HPDE6-E6E7 (cell line): ENCODE measurements around the gene FXYD3.

Experiments
- DNase-seq: peaks from one replicate; pipeline ENCODE4 v3.0.0; 2011; ENCODE audit warnings: missing footprints; ENCODE audit errors: extremely low spot score

Gene FXYD3

GRCh38 chr19:35115177-35115951 is at the start of gene FXYD3:
FXYD3 (plus strand) TSS chr19:35115823; CDS start chr19:35119377, 3,554 bp downstream.
- no peak for DNase-seq

GRCh38 chr19:35066121-35066520 is 49.5 kb upstream of the FXYD3 start:
- no peak for DNase-seq

- DNase-seq: peak; percentile 73
These were observed 48.7 kb upstream of the FXYD3 start for GRCh38 chr19:35066691-35067563.

- no peak for DNase-seq
These were observed 46.5 kb upstream of the FXYD3 start for GRCh38 chr19:35068941-35069634.

- DNase-seq: no peak
These were observed 45.9 kb upstream of the FXYD3 start for GRCh38 chr19:35069696-35070095.

- no peak for DNase-seq
These were observed 45.2 kb upstream of the FXYD3 start for GRCh38 chr19:35070471-35070870.

GRCh38 chr19:35073516-35073915 is 42.1 kb upstream of the FXYD3 start:
- DNase-seq: no peak

GRCh38 chr19:35073941-35074340 is 41.7 kb upstream of the FXYD3 start:
- no peak for DNase-seq

GRCh38 chr19:35074426-35075201 is 41.0 kb upstream of the FXYD3 start:
- DNase-seq: no peak

- no peak for DNase-seq
These were observed 40.2 kb upstream of the FXYD3 start for GRCh38 chr19:35075202-35076025.

- no peak for DNase-seq
These were observed 39.6 kb upstream of the FXYD3 start for GRCh38 chr19:35076026-35076370.

GRCh38 chr19:35076657-35077056 is 39.0 kb upstream of the FXYD3 start:
- no peak for DNase-seq

GRCh38 chr19:35077411-35078223 is 38.0 kb upstream of the FXYD3 start:
- DNase-seq: no peak

GRCh38 chr19:35079826-35080225 is 35.8 kb upstream of the FXYD3 start:
- DNase-seq: no peak

- DNase-seq: no peak
These were observed 34.9 kb upstream of the FXYD3 start for GRCh38 chr19:35080613-35081170.

GRCh38 chr19:35081201-35081600 is 34.4 kb upstream of the FXYD3 start:
- DNase-seq: no peak

GRCh38 chr19:35083691-35084508 is 31.7 kb upstream of the FXYD3 start:
- DNase-seq: no peak

- no peak for DNase-seq
These were observed 31.2 kb upstream of the FXYD3 start for GRCh38 chr19:35084509-35084762.

GRCh38 chr19:35085947-35086346 is 29.7 kb upstream of the FXYD3 start:
- DNase-seq: no peak
